Transverse colon (tissue), 4 donors: ENCODE measurements around the gene ACBD3. TPM values are rescaled to one million over a fixed set of nuclear protein-coding genes. Genes with fewer than 3 reads are reported as not detected.

Experiments used
- DNase-seq: peaks from one replicate; pipeline ENCODE4 v3.0.0-alpha.2; 2019
- H3K27ac ChIP-seq, 4 donors: fragments of 200-600 bp; sonication (generic); 2 replicates each; pipeline ENCODE4 v1.5.1; 2016 to 2018; ENCODE audit warnings: inconsistent platforms in 4 of 4
- H3K27me3 ChIP-seq: fragments of 200-600 bp; sonication (generic); 2 replicates; pipeline ENCODE4 v1.5.1; 2017; ENCODE audit warnings: inconsistent platforms
- H3K36me3 ChIP-seq, 4 donors: fragments of 200-600 bp; sonication (generic); 2 replicates each; pipeline ENCODE4 v1.5.1; 2017 to 2019; ENCODE audit warnings: inconsistent platforms in 4 of 4
- H3K4me1 ChIP-seq, 4 donors: fragments of 200-600 bp; sonication (generic); 2 replicates each; pipeline ENCODE4 v1.5.1; 2017 to 2020; ENCODE audit warnings: inconsistent platforms in 4 of 4
- H3K4me3 ChIP-seq, 4 donors: fragments of 200-600 bp; sonication (generic); 1 replicate in 1 of 4; 2 replicates in 3 of 4; pipeline versions ENCODE4 v1.5.1 to v1.6.1; 2017 to 2019; ENCODE audit warnings: inconsistent platforms in 4 of 4
- H3K9me3 ChIP-seq, 2 donors: fragments of 200-600 bp; sonication (generic); 2 replicates each; pipeline ENCODE4 v1.5.1; 2017 to 2019; ENCODE audit warnings: inconsistent platforms in 2 of 2
- CTCF ChIP-seq, 5 experiments: fragments of 200-600 bp in 3 of 5; fragments of 450-650 bp in 2 of 5; sonication (generic) in 3 of 5; IDR thresholded peaks; 1 replicate in 2 of 5; 2 replicates in 3 of 5; pipeline ENCODE4 v1.5.1; 2016 to 2017; ENCODE audit warnings: antibody characterized with exemption in 5 of 5, inconsistent platforms in 3 of 5, mild to moderate bottlenecking in 2 of 5, moderate library complexity in 1 of 5
- EP300 ChIP-seq: sonication (generic); formaldehyde crosslinking; IDR thresholded peaks from one replicate; pipeline ENCODE4 v1.6.1; 2017; ENCODE audit warnings: antibody characterized with exemption, low read depth
- POLR2A ChIP-seq: fragments of 450-650 bp; IDR thresholded peaks from one replicate; pipeline ENCODE4 v1.6.1; 2016; ENCODE audit warnings: antibody characterized with exemption, mild to moderate bottlenecking, moderate library complexity
- POLR2AphosphoS5 ChIP-seq, 3 donors: sonication (generic); formaldehyde crosslinking; IDR thresholded peaks; one replicate each; pipeline ENCODE4 v1.6.1; 2016; ENCODE audit warnings: antibody characterized with exemption in 3 of 3
- WGBS, 2 donors: methylation state at CpG; one replicate each; pipeline ENCODE4 v1.1.5; 2018; ENCODE audit warnings: low coverage in 1 of 2; 5-methylcytosine and 5-hydroxymethylcytosine counted together
- in situ Hi-C, 4 donors: fragments of 200-750 bp; cut with MboI; loops; one replicate each; pipeline versions ENCODE4 v1.15.0 to v1.15.1; 2017; ENCODE audit warnings: low sequenced_read_pairs in 3 of 4, low pct_ligation_motif_present in 1 of 4, low pct_unique_long_range_greater_than_20kb in 1 of 4
- intact Hi-C: fragments of 100-400 bp; cut with DNase I; formaldehyde crosslinking; loops from one replicate; pipeline ENCODE4 v1.15.1; 2023; ENCODE audit warnings: low total_unique reads
- total RNA-seq, 4 donors: library from RNA; depleted of rRNA; stranded (reverse); fragments of >200 nt; gene quantifications; one replicate each; pipeline ENCODE4 v1.1.0, GENCODE V29; 2016

ACBD3 gene
- total RNA-seq, 4 donors from 2014 or later, result 19.3 to 44.6 (median 30.7) TPM

- peak overlapping the region in 2 of 4 donors; percentile 73 to 75 for H3K4me3 ChIP-seq
- intact Hi-C loops, result loop anchor here (5.0 kb wide), 1 partner anchor 61 kb away; the partner anchor contains the start of gene H3-3A
- peaks cover 18 to 53% (median 36%) of the 10 kb centered on the region in 4 donors for H3K4me1 ChIP-seq
- H3K9me3 ChIP-seq, result no peaks in the 10 kb centered on the region
- TF ChIP-seq EP300, result no peak
- TF ChIP-seq CTCF (IDR thresholded peaks at IDR 0.05), result no peak
- no peak for TF ChIP-seq POLR2AphosphoS5 (IDR thresholded peaks at IDR 0.05)
- TF ChIP-seq POLR2A, result no peak
- H3K27ac ChIP-seq, result peak overlapping the region; percentile 90 to 98 (median 94)
- no peak for DNase-seq
- in situ Hi-C loops, result loop anchor here in 1 of 4 donors (10.0 kb wide), 1 partner anchor 58 kb away; the partner anchor contains the start of gene H3-3A
- no peaks in the 10 kb centered on the region for H3K27me3 ChIP-seq
- no peaks in the 10 kb centered on the region for H3K36me3 ChIP-seq
- WGBS, 2 donors, result 51% methylated on average over 4 of the region's 4 CpGs; no CpG with 5 or more reads in 1 of the 2 donors
Measured at GRCh38 chr1:226123212-226123560, 63.4 kb downstream of the ACBD3 start.

- no peaks in the 10 kb centered on the region for H3K36me3 ChIP-seq
- H3K4me3 ChIP-seq, result peak overlapping the region; percentile 54 to 75 (median 68)
- DNase-seq, result peak; percentile 80
- no peaks in the 10 kb centered on the region for H3K9me3 ChIP-seq
- no peak for TF ChIP-seq EP300
- peak; percentile 52 to 92 (median 87) for TF ChIP-seq CTCF (IDR thresholded peaks at IDR 0.05)
- TF ChIP-seq POLR2A, result peak; percentile 26
- TF ChIP-seq POLR2AphosphoS5 (IDR thresholded peaks at IDR 0.05), result peak in 1 of 3 donors; percentile 50
- no peaks in the 10 kb centered on the region for H3K27me3 ChIP-seq
- WGBS, 2 donors, result 2% methylated on average over 35 of the region's 104 CpGs; no CpG with 5 or more reads in 1 of the 2 donors
- in situ Hi-C loops (loop anchor here in 1 of 4 donors (10.0 kb wide), 1 partner anchor 57 kb away; the partner anchor contains the start of gene H3-3A), intact Hi-C loops (loop anchor here (5.0 kb wide), 1 partner anchor 59 kb away; the partner anchor contains the start of gene H3-3A)
- peak overlapping the region; percentile 90 to 98 (median 94) for H3K27ac ChIP-seq
- peaks cover 16 to 42% (median 29%) of the 10 kb centered on the region in 4 donors for H3K4me1 ChIP-seq
Measured at GRCh38 chr1:226121587-226122400, 64.7 kb downstream of the ACBD3 start.

- no peak for DNase-seq
- Histone ChIP-seq H3K9me3 (no peaks in the 10 kb centered on the region), H3K27me3 (no peaks in the 10 kb centered on the region), H3K36me3 (no peaks in the 10 kb centered on the region), H3K4me1 (peaks cover 16 to 39% (median 27%) of the 10 kb centered on the region in 4 donors), H3K27ac (peak overlapping the region; percentile 90 to 98 (median 94)), H3K4me3 (peak overlapping the region; percentile 2 to 75 (median 68))
- TF ChIP-seq POLR2AphosphoS5 (IDR thresholded peaks at IDR 0.05) (no peak), POLR2A (no peak), EP300 (no peak), CTCF (IDR thresholded peaks at IDR 0.05) (no peak)
- 17 to 80% methylated on average over 1 to 26 of the region's 37 CpGs for WGBS, 2 donors
- intact Hi-C loops (loop anchor here (5.0 kb wide), 1 partner anchor 59 kb away; the partner anchor contains the start of gene H3-3A), in situ Hi-C loops (loop anchor here in 1 of 4 donors (10.0 kb wide), 1 partner anchor 56 kb away; the partner anchor contains the start of gene H3-3A)
Measured at GRCh38 chr1:226121049-226121586, 65.4 kb downstream of the ACBD3 start.

GRCh38 chr1:226120398-226120797 lies 66.1 kb downstream of the ACBD3 start:
- H3K4me1 ChIP-seq, result peaks cover 16 to 36% (median 25%) of the 10 kb centered on the region in 4 donors
- H3K9me3 ChIP-seq, result no peaks in the 10 kb centered on the region
- no peak overlapping the region for H3K27ac ChIP-seq
- no peak for DNase-seq
- H3K4me3 ChIP-seq, result no peak overlapping the region
- in situ Hi-C loops, result loop anchor here in 1 of 4 donors (10.0 kb wide), 1 partner anchor 56 kb away; the partner anchor contains the start of gene H3-3A
- intact Hi-C loops, result loop anchor here (5.0 kb wide), 1 partner anchor 58 kb away; the partner anchor contains the start of gene H3-3A
- no peaks in the 10 kb centered on the region for H3K27me3 ChIP-seq
- whole genome bisulfite sequencing, 2 donors, result 86% methylated on average over 5 of the region's 5 CpGs; no CpG with 5 or more reads in 1 of the 2 donors
- TF ChIP-seq POLR2AphosphoS5 (IDR thresholded peaks at IDR 0.05) (no peak), EP300 (no peak), CTCF (IDR thresholded peaks at IDR 0.05) (no peak), POLR2A (no peak)
- no peaks in the 10 kb centered on the region for H3K36me3 ChIP-seq
